Activated CD8-positive, alpha-beta memory T cell treated with anti-CD3 and anti-CD28 coated beads, Interleukin-2, amount 50 U/mL, for 24 hours (primary cell): Measurements from ENCODE around the gene POP5.
"Not testable (repeated sequence)": the region's sequence is repeated elsewhere in the genome, so short reads cannot be mapped to it uniquely, and the experiment has no call there.

Source experiments
- DNase-seq: peaks from one replicate; pipeline ENCODE4 v3.0.0-alpha.2; 2020; ENCODE audit errors: extremely low read depth

Gene POP5

DNA sequence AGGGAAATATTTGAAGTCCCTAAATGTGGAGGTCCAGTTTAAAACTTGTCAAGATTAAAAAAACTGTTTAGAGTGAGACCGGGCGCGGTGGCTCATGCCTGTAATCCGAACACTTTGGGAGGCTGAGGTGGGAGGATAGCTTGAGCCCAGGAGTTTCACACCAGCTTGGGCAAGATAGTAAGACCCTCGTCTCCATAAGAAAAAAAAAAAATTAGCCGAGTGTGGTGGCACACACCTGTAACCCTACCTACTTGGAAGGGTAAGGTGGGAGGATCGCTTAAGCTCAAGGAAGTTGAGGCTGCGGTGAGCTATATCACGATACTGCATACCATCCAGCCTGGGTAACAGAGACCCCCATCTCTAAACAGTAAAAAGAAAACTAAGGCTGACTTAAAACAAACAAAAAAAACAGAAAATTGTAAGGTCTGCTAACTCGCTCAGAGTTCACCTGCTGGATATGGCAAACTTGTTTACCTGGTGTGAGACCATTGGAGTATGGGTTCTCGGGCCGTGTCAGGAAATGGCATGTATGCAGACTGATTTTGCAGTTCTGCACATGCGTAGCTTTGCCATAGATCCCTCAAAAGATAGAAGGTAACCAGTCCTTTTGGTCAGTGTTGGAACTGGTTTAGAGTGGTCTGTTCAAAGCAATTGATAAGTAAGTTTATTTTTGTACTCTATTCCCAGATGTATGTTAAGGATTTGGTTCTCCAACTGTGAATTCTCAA is 45.0 kb downstream of the POP5 start:
- no peak for DNase-seq

DNA sequence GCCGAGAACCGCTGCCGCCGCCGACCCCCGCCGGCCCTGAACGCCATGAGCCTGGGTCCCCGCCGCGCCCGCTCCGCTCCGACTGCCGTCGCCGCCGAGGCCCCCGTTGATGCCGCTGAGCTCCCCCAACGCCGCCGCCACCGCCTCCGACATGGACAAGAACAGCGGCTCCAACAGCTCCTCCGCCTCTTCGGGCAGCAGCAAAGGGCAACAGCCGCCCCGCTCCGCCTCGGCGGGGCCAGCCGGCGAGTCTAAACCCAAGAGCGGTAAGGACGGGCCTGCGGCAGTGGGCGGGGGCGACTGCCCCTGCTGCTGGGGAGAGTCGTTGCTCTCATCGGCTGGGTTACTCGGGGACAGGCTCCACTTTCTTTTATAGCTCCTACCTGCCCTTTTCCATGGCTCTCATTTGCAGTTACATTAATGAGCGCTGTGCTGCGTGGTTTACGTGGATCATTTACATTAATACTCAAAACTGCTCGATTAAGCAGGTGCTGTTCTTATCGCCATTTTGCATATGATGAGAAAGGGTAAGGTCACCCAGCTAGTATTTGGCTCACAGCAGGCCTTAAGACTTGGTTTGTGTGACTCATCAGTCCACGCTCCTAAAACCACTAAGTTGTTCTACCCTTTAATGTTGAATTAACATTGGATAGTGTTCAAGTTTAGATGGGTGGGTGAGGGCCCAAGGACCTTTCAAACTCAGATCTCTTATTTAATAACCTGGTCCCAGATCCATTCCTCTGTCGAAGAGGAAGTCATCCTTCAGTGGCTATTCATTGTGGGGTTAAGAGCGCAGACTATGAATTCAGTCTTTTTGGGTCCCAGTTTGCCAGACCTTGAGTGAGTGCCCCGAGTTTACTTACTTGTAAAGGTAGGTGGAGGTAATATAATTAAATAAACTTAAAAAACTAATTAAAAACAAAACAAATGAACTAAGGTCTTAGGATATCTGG is 46.2 kb downstream of the POP5 start:
- no peak for DNase-seq

DNA sequence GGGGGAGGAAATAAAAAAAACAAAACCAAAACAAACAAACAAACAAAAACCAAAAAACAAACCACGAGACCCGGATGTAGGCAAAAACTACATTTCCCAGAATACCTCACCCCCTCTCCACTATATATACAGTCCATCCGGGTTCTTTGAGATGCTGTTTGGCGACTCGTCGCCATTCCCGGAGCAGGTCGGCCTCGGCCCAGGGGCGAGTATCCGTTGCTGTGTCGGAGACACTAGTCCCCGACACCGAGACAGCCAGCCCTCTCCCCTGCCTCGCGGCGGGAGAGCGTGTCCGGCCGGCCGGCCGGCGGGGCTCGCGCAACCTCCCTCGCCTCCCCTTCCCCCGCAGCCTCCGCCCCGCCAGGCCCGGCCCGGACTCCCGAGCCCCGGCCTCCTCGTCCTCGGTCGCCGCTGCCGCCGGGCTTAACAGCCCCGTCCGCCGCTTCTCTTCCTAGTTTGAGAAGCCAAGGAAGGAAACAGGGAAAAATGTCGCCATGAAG is 46.9 kb downstream of the POP5 start, which contains the start of gene RNF10:
Gene RNF10, plus strand, starts transcription at position 154 of the 500 bp plus-strand sequence. CDS start 456 bp downstream, outside the sequence.
- DNase-seq, result no peak

DNA sequence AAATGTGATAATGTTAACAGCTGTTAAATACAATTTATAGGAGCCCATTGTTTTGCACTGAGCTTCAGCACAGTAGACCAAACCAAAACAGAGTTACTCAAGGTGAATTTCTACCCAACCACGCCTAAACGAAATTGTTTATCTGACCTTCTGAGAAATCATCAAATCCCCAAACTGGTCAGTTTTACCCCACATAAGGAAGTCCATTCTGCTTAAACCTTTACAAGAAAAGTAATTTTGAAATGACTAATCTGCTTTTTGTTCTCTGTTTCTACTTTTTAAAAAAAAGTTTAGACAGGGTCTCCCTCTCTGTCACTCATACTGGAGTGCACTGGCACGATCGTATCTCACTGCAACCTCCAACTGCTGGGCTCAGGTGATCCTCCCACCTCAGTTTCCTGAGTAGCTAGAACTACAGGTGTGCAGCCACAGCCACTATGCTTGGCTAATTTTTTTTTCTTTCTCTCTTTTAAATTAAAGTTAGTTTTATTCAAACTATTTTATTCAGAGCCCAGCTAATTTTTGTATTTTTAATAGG is 48.4 kb downstream of the POP5 start:
- DNase-seq, result no peak

DNA sequence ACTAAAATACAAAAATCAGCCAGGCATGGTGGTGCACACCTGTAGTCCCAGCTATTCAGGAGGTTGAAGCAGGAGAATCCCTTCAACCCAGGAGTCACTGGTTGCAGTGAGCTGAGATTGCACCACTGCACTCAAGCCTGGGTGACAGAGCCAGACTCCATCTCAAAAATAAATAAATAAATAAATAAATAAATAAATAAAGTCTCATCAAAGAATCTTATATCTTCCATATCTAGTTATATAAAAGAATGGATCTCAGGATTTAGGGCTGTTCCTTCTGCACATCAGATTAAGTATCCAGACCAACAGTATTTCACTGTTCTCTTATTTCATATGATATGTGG is 50.8 kb downstream of the POP5 start:
- not testable (repeated sequence) for DNase-seq

DNA sequence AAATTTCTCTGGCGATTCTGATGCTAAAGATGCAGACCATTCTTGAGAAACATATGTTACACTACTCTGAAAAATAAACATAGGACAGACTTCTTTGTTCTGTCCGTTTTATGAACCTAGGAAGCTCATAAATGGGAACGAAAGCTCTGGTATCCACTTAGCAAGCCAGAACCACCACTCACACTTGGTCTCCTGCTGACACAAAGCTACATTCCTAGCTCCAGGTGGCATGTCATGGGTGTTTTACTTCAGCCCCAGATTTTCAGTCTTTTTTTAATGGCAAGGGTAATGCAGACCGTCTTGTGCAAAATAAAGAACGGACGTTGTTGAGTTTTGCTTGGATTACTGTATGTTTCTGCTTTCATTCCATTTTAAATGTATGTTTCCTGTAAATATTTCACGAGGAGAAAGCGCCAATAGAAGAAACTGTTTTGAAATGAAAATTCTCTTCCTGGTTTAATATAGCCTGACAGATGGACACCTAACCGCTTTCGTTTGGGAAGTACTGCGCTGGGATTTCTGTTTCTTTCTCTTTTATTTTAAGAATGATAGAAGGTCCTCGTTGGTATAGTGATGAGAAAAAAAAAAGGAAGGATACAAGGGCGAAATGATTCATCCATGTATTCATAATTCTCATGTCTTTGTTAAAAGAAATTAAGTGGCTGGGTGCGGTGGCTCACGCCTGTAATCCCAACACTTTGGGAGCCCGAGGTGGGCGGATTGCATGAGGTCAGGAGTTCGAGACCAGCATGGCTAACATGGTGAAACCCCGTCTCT is 51.4 kb downstream of the POP5 start:
- DNase-seq, result no peak

DNA sequence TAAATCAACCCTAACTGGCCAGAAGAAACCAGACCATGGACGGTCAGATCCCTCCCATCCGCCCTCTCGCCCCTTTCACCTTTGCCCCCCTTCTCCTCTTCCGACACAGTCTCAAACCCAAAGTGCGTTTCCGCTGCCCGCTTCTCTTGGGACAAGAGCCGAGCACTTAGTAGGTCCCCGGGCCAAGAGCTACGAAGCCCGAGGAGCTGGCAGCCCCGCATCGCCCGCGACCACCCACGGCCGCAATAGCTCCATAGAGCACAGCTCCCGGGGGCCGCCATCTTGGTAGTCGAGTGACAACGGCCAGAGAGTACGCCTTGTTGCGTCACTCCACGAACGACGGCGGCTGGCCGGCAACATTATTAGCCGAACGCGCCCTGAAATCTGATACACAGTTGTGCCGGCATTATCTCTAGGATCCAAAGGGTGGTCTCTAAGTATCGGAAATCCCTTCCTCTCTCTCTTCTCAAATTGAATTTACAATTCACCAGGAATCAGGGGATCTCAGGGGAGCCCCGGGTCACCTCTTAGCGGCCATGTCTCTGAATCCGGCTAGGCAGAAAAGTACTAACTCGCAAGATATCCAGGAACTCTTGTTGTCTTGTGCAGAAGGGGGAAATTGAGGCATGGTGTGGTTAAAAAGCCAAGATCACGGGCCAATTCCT is 52.2 kb downstream of the POP5 start, which contains the start of gene COQ5:
Gene COQ5, minus strand, starts transcription at position 298 of the 665 bp plus-strand sequence. Its CDS starts 17 bp downstream, at position 281.
- peak; percentile 69 for DNase-seq
